Calu3 (cell line): Measurements from ENCODE around the gene PARM1. TPM values are rescaled to one million over a fixed set of nuclear protein-coding genes. Genes with fewer than 3 reads are reported as not detected.

Experiments
- BruUV-seq: library from RNA; stranded (reverse); fragments of 400-500 nt; replicated peaks from 2 replicates; lab custom pipeline; 2021; lab: Mats Ljungman, UMichigan
- CTCF ChIA-PET: fragments of 300-600 bp; sonication (Branson Sonifier 250); formaldehyde crosslinking; loops from one replicate; lab custom pipeline; 2022; ENCODE audit warnings: antibody characterized with exemption; lab: Charles Lee
- DNase-seq: peaks from one replicate; pipeline ENCODE4 v3.0.0; 2022
- H3K27ac Mint-ChIP-seq: one replicate; pipeline ENCODE4 v1.8.0; 2022; ENCODE audit warnings: mixed read lengths; ENCODE audit not compliant: unreplicated experiment
- H3K27me3 Mint-ChIP-seq: one replicate; pipeline ENCODE4 v1.8.0; 2022; ENCODE audit warnings: mixed read lengths; ENCODE audit not compliant: unreplicated experiment
- H3K36me3 Mint-ChIP-seq: one replicate; pipeline ENCODE4 v1.8.0; 2022; ENCODE audit warnings: mild to moderate bottlenecking, moderate library complexity, mixed read lengths; ENCODE audit not compliant: insufficient read depth, unreplicated experiment
- H3K4me1 Mint-ChIP-seq: one replicate; pipeline ENCODE4 v1.8.0; 2022; ENCODE audit warnings: mild to moderate bottlenecking, low read depth, mixed read lengths; ENCODE audit not compliant: unreplicated experiment
- H3K4me3 Mint-ChIP-seq: one replicate; pipeline ENCODE4 v1.8.0; 2022; ENCODE audit warnings: mild to moderate bottlenecking, low read depth, moderate library complexity, mixed read lengths; ENCODE audit not compliant: unreplicated experiment
- H3K9me3 Mint-ChIP-seq: one replicate; pipeline ENCODE4 v1.8.0; 2022; ENCODE audit warnings: low read depth, mixed read lengths; ENCODE audit not compliant: unreplicated experiment
- CTCF ChIP-seq: fragments of 200-600 bp; IDR thresholded peaks from one replicate; pipeline ENCODE4 v1.8.0; 2022; ENCODE audit warnings: antibody characterized with exemption; ENCODE audit not compliant: unreplicated experiment
- intact Hi-C: fragments of 100-400 bp; cut with micrococcal nuclease; formaldehyde crosslinking; loops from one replicate; pipeline ENCODE4 v1.10.0; 2022; ENCODE audit not compliant: unreplicated experiment
- total RNA-seq: library from RNA; stranded (reverse); gene quantifications from 2 replicates; pipeline ENCODE4 v1.2.3, GENCODE V29; 2022

The PARM1 gene
- total RNA-seq, 1 experiment from 2014 or later: 4.4 TPM

GRCh38 chr4:75046641-75047040 is 113.7 kb downstream of the PARM1 start:
- H3K27me3 Mint-ChIP-seq: no peaks in the 10 kb centered on the region
- BruUV-seq: no TSS peak
- intact Hi-C loops: no loop called here
- no peaks in the 10 kb centered on the region for H3K4me1 Mint-ChIP-seq
- no peaks in the 10 kb centered on the region for H3K9me3 Mint-ChIP-seq
- no peak for DNase-seq
- no peak for TF ChIP-seq CTCF
- CTCF ChIA-PET: no interaction called here
- H3K27ac Mint-ChIP-seq: no peak overlapping the region
- no peak overlapping the region for H3K4me3 Mint-ChIP-seq
- H3K36me3 Mint-ChIP-seq: no peaks in the 10 kb centered on the region

GRCh38 chr4:75048208-75048879 is 115.4 kb downstream of the PARM1 start:
- CTCF ChIA-PET: no interaction called here
- H3K27ac Mint-ChIP-seq: no peak overlapping the region
- no peaks in the 10 kb centered on the region for H3K27me3 Mint-ChIP-seq
- H3K4me1 Mint-ChIP-seq: no peaks in the 10 kb centered on the region
- no peak overlapping the region for H3K4me3 Mint-ChIP-seq
- BruUV-seq: no TSS peak
- no peak for DNase-seq
- no peak for TF ChIP-seq CTCF
- no peaks in the 10 kb centered on the region for H3K9me3 Mint-ChIP-seq
- intact Hi-C loops: no loop called here
- no peaks in the 10 kb centered on the region for H3K36me3 Mint-ChIP-seq

- Mint-ChIP-seq H3K9me3 (no peaks in the 10 kb centered on the region), H3K36me3 (no peaks in the 10 kb centered on the region), H3K4me3 (no peak overlapping the region), H3K27me3 (no peaks in the 10 kb centered on the region), H3K4me1 (no peaks in the 10 kb centered on the region), H3K27ac (no peak overlapping the region)
- intact Hi-C loops: no loop called here
- DNase-seq: no peak
- TF ChIP-seq CTCF: no peak
- no TSS peak for BruUV-seq
- CTCF ChIA-PET: no interaction called here
Observed at GRCh38 chr4:75051431-75051830, 118.5 kb downstream of the PARM1 start.

- H3K9me3 Mint-ChIP-seq: no peaks in the 10 kb centered on the region
- no TSS peak for BruUV-seq
- CTCF ChIA-PET: no interaction called here
- H3K27ac Mint-ChIP-seq: no peak overlapping the region
- H3K36me3 Mint-ChIP-seq: no peaks in the 10 kb centered on the region
- intact Hi-C loops: no loop called here
- no peak for TF ChIP-seq CTCF
- no peak for DNase-seq
- no peaks in the 10 kb centered on the region for H3K27me3 Mint-ChIP-seq
- H3K4me3 Mint-ChIP-seq: no peak overlapping the region
- H3K4me1 Mint-ChIP-seq: no peaks in the 10 kb centered on the region
Observed at GRCh38 chr4:75053352-75053751, 120.4 kb downstream of the PARM1 start.
